ENCODE data around the gene BLID.

DNA sequence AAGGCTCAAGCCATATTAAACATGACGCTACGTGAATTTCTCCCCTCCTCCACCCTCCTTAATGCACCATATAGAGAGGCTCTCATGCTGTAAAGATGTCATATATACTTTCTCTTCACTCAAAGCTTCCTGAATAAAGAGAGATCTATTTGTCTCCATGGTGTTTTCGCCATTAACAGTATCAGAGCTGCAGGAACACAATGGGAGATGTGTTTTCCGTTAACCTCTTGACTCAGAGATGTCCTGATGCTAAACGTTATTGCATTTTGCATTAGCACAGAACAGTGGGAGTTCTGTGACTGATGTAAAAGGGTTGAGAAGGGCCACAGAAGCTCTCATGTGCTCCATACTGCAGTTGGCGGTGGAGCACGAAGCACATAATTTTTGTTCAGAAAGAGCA, 25.7 kb upstream of the BLID start:
- TF ChIP-seq, protein P1, sequence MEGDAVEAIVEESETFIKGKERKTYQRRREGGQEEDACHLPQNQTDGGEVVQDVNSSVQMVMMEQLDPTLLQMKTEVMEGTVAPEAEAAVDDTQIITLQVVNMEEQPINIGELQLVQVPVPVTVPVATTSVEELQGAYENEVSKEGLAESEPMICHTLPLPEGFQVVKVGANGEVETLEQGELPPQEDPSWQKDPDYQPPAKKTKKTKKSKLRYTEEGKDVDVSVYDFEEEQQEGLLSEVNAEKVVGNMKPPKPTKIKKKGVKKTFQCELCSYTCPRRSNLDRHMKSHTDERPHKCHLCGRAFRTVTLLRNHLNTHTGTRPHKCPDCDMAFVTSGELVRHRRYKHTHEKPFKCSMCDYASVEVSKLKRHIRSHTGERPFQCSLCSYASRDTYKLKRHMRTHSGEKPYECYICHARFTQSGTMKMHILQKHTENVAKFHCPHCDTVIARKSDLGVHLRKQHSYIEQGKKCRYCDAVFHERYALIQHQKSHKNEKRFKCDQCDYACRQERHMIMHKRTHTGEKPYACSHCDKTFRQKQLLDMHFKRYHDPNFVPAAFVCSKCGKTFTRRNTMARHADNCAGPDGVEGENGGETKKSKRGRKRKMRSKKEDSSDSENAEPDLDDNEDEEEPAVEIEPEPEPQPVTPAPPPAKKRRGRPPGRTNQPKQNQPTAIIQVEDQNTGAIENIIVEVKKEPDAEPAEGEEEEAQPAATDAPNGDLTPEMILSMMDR (IDR thresholded peaks at IDR 0.05) = no peak
- TF ChIP-seq POLR2A (IDR thresholded peaks at IDR 0.05) (no peak), POLR2AphosphoS5 (IDR thresholded peaks at IDR 0.05) (no peak), EP300 (IDR thresholded peaks at IDR 0.05) (no peak)
